ENCODE results near the gene CD248.

CD248 gene

GRCh38 chr11:66289548-66290329 lies 27.1 kb downstream of the CD248 start:
- DNase-seq (ENCODE audit: low read depth) = no peak
- TF ChIP-seq, protein P1, sequence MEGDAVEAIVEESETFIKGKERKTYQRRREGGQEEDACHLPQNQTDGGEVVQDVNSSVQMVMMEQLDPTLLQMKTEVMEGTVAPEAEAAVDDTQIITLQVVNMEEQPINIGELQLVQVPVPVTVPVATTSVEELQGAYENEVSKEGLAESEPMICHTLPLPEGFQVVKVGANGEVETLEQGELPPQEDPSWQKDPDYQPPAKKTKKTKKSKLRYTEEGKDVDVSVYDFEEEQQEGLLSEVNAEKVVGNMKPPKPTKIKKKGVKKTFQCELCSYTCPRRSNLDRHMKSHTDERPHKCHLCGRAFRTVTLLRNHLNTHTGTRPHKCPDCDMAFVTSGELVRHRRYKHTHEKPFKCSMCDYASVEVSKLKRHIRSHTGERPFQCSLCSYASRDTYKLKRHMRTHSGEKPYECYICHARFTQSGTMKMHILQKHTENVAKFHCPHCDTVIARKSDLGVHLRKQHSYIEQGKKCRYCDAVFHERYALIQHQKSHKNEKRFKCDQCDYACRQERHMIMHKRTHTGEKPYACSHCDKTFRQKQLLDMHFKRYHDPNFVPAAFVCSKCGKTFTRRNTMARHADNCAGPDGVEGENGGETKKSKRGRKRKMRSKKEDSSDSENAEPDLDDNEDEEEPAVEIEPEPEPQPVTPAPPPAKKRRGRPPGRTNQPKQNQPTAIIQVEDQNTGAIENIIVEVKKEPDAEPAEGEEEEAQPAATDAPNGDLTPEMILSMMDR (IDR thresholded peaks at IDR 0.05; ENCODE audit: control insufficient read depth, extremely low read depth, insufficient read depth) = no peak
- H3K4me3 ChIP-seq (ENCODE audit: low read depth, low read length) = peak overlapping the region; percentile 85

GRCh38 chr11:66288671-66289547 lies 27.9 kb downstream of the CD248 start, which contains the start of gene YIF1A:
Gene YIF1A (minus strand): TSS chr11:66289143. CDS start chr11:66288985, 158 bp downstream.
- peak; percentile 99 for DNase-seq (ENCODE audit: low read depth)
- TF ChIP-seq, protein P1 (IDR thresholded peaks at IDR 0.05; ENCODE audit: control insufficient read depth, extremely low read depth, insufficient read depth) = no peak
- H3K4me3 ChIP-seq (ENCODE audit: low read depth, low read length) = peak within 1 kb of the TSS; percentile 85

GRCh38 chr11:66287889-66288670 lies 28.8 kb downstream of the CD248 start:
- DNase-seq (ENCODE audit: low read depth) = no peak
- peak overlapping the region; percentile 85 for H3K4me3 ChIP-seq (ENCODE audit: low read depth, low read length)
- TF ChIP-seq, protein P1 (IDR thresholded peaks at IDR 0.05; ENCODE audit: control insufficient read depth, extremely low read depth, insufficient read depth) = no peak

GRCh38 chr11:66287211-66287888 lies 29.5 kb downstream of the CD248 start:
- no peak for DNase-seq (ENCODE audit: low read depth)
- H3K4me3 ChIP-seq (ENCODE audit: low read depth, low read length) = peak overlapping the region; percentile 85
- TF ChIP-seq, protein P1 (IDR thresholded peaks at IDR 0.05; ENCODE audit: control insufficient read depth, extremely low read depth, insufficient read depth) = no peak

GRCh38 chr11:66286699-66287098 lies 30.1 kb downstream of the CD248 start:
- TF ChIP-seq, protein P1 (IDR thresholded peaks at IDR 0.05; ENCODE audit: control insufficient read depth, extremely low read depth, insufficient read depth) = no peak
- DNase-seq (ENCODE audit: low read depth) = no peak
- no peak overlapping the region for H3K4me3 ChIP-seq (ENCODE audit: low read depth, low read length)

All from LNCaP clone FGC (cell line).